HG02943 (cell line): ENCODE results near the gene LBX2.

ENCODE experiments used
- ATAC-seq: cut with Tn5 transposase; IDR thresholded peaks from one replicate; pipeline ENCODE4 v1.9.1; 2021; ENCODE audit warnings: mild to moderate bottlenecking, low read depth, moderate library complexity; ENCODE audit not compliant: unreplicated experiment

The LBX2 gene

GRCh38 chr2:74499267-74499939 lies at the start of gene LBX2:
LBX2 (minus strand) TSS chr2:74499603; CDS start chr2:74499537, 66 bp downstream.
- no peak for ATAC-seq

GRCh38 chr2:74548285-74548899 lies 49.0 kb upstream of the LBX2 start:
- no peak for ATAC-seq

- ATAC-seq = no peak
Measured at GRCh38 chr2:74546004-74546403, 46.6 kb upstream of the LBX2 start.

- ATAC-seq = no peak
Measured at GRCh38 chr2:74544634-74545033, 45.2 kb upstream of the LBX2 start.

GRCh38 chr2:74542978-74543377 lies 43.6 kb upstream of the LBX2 start:
- no peak for ATAC-seq

- no peak for ATAC-seq
Measured at GRCh38 chr2:74540291-74540690, 40.9 kb upstream of the LBX2 start.

- no peak for ATAC-seq
Measured at GRCh38 chr2:74538881-74539339, 39.5 kb upstream of the LBX2 start.

- ATAC-seq = no peak
Measured at GRCh38 chr2:74537140-74537539, 37.7 kb upstream of the LBX2 start.

- ATAC-seq = no peak
Measured at GRCh38 chr2:74536166-74536950, 37.0 kb upstream of the LBX2 start.

GRCh38 chr2:74535440-74535965 lies 36.1 kb upstream of the LBX2 start:
- ATAC-seq = no peak

- ATAC-seq = no peak
Measured at GRCh38 chr2:74534411-74534810, 35.0 kb upstream of the LBX2 start.

GRCh38 chr2:74533464-74533863 lies 34.1 kb upstream of the LBX2 start:
- ATAC-seq = no peak

- ATAC-seq = no peak
Measured at GRCh38 chr2:74532222-74532621, 32.8 kb upstream of the LBX2 start.

- no peak for ATAC-seq
Measured at GRCh38 chr2:74531666-74532065, 32.3 kb upstream of the LBX2 start.

- no peak for ATAC-seq
Measured at GRCh38 chr2:74530239-74531187, 31.1 kb upstream of the LBX2 start.

GRCh38 chr2:74529357-74530238 lies 30.2 kb upstream of the LBX2 start, which contains the start of the genes AUP1 and HTRA2:
AUP1 (minus strand) TSS chr2:74529706; CDS start chr2:74529629, 77 bp downstream.
HTRA2 (plus strand) TSS chr2:74529933; CDS start chr2:74530007, 74 bp downstream.
- ATAC-seq = peak; percentile 84

- peak; percentile 19 for ATAC-seq
Measured at GRCh38 chr2:74528600-74529356, 29.4 kb upstream of the LBX2 start.

GRCh38 chr2:74527741-74528140 lies 28.3 kb upstream of the LBX2 start:
- no peak for ATAC-seq
